WI38 (cell line): ENCODE measurements around the gene DPP10.

Source experiments
- H3K4me3 ChIP-seq: 2 replicates; pipeline ENCODE4 v1.5.1; 2011; ENCODE audit warnings: low read depth, mild to moderate bottlenecking, control low read depth, low read length
- CTCF ChIP-seq: IDR thresholded peaks from 2 replicates; pipeline ENCODE4 v1.5.1; 2012; ENCODE audit warnings: low read depth, mild to moderate bottlenecking, control low read depth, low read length

Gene DPP10

GRCh38 chr2:114821055-114821454 is 378.6 kb downstream of the DPP10 start:
- no peak overlapping the region for H3K4me3 ChIP-seq
- no peak for TF ChIP-seq CTCF

GRCh38 chr2:114843963-114844362 is 401.5 kb downstream of the DPP10 start:
- no peak for TF ChIP-seq CTCF
- H3K4me3 ChIP-seq: no peak overlapping the region

- no peak overlapping the region for H3K4me3 ChIP-seq
- TF ChIP-seq CTCF: no peak
These were observed 414.8 kb downstream of the DPP10 start for GRCh38 chr2:114857196-114857595.

- TF ChIP-seq CTCF: no peak
- H3K4me3 ChIP-seq: no peak overlapping the region
These were observed 417.5 kb downstream of the DPP10 start for GRCh38 chr2:114859726-114860510.

GRCh38 chr2:114862243-114862642 is 419.8 kb downstream of the DPP10 start:
- TF ChIP-seq CTCF: no peak
- H3K4me3 ChIP-seq: no peak overlapping the region

- TF ChIP-seq CTCF: no peak
- H3K4me3 ChIP-seq: no peak overlapping the region
These were observed 422.5 kb downstream of the DPP10 start for GRCh38 chr2:114864901-114865300.

- H3K4me3 ChIP-seq: no peak overlapping the region
- no peak for TF ChIP-seq CTCF
These were observed 437.6 kb downstream of the DPP10 start for GRCh38 chr2:114880046-114880445.
